Stomach (tissue), 9 donors: ENCODE results near the gene LDLR. TPM values are rescaled to one million over a fixed set of nuclear protein-coding genes. Genes with fewer than 3 reads are reported as not detected.
A peak's percentile ranks its signal among the peaks of the same experiment; 100 is the strongest.
"Not testable (repeated sequence)": the region's sequence is repeated elsewhere in the genome, so short reads cannot be mapped to it uniquely, and the experiment has no call there.

Experiments
- DNase-seq, 2 donors: peaks; one replicate each; pipeline versions ENCODE4 v3.0.0 to v3.0.0-alpha.2; 2013 to 2019
- H3K27ac ChIP-seq, 5 donors: fragments of 200-600 bp in 4 of 5; sonication (generic) in 4 of 5; one replicate each; pipeline ENCODE4 v1.5.1; 2013 to 2019; ENCODE audit warnings: mild to moderate bottlenecking in 1 of 5, moderate library complexity in 1 of 5
- H3K27me3 ChIP-seq, 3 donors: fragments of 200-600 bp; sonication (generic); one replicate each; pipeline ENCODE4 v1.5.1; 2017 to 2019; ENCODE audit warnings: mixed run types in 1 of 3
- H3K36me3 ChIP-seq, 4 donors: fragments of 200-600 bp; sonication (generic); 1 replicate in 3 of 4; 2 replicates in 1 of 4; pipeline ENCODE4 v1.5.1; 2016 to 2019
- H3K4me1 ChIP-seq, 4 donors: fragments of 200-600 bp; sonication (generic); one replicate each; pipeline ENCODE4 v1.5.1; 2016 to 2019
- H3K4me3 ChIP-seq, 4 donors: fragments of 200-600 bp; sonication (generic) in 3 of 4; one replicate each; pipeline ENCODE4 v1.5.1; 2016 to 2019; ENCODE audit warnings: mild to moderate bottlenecking in 1 of 4
- H3K9me3 ChIP-seq, 4 donors: fragments of 200-600 bp; sonication (generic); one replicate each; pipeline ENCODE4 v1.5.1; 2016 to 2019
- CTCF ChIP-seq, 7 experiments: fragments of 450-650 bp in 4 of 7; fragments of 200-600 bp in 3 of 7; sonication (generic) in 3 of 7; IDR thresholded peaks; one replicate each; pipeline ENCODE4 v1.5.1; 2016 to 2019; ENCODE audit warnings: antibody characterized with exemption in 7 of 7, control low read depth in 2 of 7, mild to moderate bottlenecking in 1 of 7
- EP300 ChIP-seq: sonication (generic); formaldehyde crosslinking; IDR thresholded peaks from one replicate; pipeline ENCODE4 v1.6.1; 2017; ENCODE audit warnings: antibody characterized with exemption
- POLR2A ChIP-seq, 4 donors: fragments of 450-650 bp; IDR thresholded peaks; one replicate each; pipeline ENCODE4 v1.6.1; 2016; ENCODE audit warnings: antibody characterized with exemption in 4 of 4, control low read depth in 2 of 4, mild to moderate bottlenecking in 1 of 4, moderate library complexity in 1 of 4
- POLR2AphosphoS5 ChIP-seq, 3 donors: sonication (generic); formaldehyde crosslinking; IDR thresholded peaks; one replicate each; pipeline ENCODE4 v1.6.1; 2016; ENCODE audit warnings: antibody characterized with exemption in 3 of 3
- WGBS, 5 donors: extraction: QIAGEN DNeasy Blood & Tissue Kit in 3 of 5; methylation state at CpG; one replicate each; pipeline versions ENCODE4 v1.1.5 to v1.1.7; 2013 to 2018; 5-methylcytosine and 5-hydroxymethylcytosine counted together
- intact Hi-C: fragments of 100-400 bp; cut with DNase I; formaldehyde crosslinking; loops from one replicate; pipeline ENCODE4 v1.15.1; 2023; ENCODE audit warnings: low total_unique reads
- polyA plus RNA-seq, 3 donors: library from polyadenylated mRNA; stranded (reverse); fragments of 200-250 nt; gene quantifications; one replicate each; pipeline ENCODE4 v1.2.3, GENCODE V29; 2013
- total RNA-seq, 5 donors: library from RNA; depleted of rRNA; stranded (reverse); fragments of >200 nt; gene quantifications; one replicate each; pipeline versions ENCODE4 v1.1.0 to v1.2.3, GENCODE V29; 2014 to 2016
- donor health status: healthy with polysubstance abuse.
- donor health status: Bipolar disorder and iron deficiency.
- donor health status: healthy.

Gene LDLR
- total and polyA plus RNA-seq, 8 donors = 23.2 to 626 (median 87.2) TPM

DNA sequence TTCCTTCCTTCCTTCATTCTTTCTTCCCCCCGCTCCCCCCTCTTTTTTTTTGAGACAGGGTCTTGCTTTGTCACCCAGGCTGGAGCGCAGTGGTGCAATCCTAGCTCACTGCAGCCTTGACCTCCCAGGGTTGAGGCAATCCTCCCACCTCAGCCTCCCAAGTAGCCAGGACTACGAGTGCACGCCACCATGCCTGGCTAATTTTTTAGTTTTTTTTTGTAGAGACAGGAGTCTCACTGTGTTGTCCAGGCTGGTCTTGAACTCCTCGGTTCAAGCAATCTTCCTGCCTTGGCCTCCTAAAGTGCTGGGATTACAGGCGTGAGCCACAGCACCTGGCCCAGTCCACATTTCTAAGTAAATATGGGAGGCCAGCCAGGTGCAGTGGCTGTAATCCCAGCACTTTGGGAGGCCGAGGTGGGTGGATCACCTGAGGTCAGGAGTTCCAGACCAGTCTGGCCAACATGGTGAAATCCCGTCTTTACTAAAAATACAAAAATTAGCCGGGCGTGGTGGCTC is 50.8 kb downstream of the LDLR start:
- WGBS, 5 donors = 56 to 69% (median 62%) methylated on average over 9 to 10 of the region's 10 CpGs
- H3K36me3 ChIP-seq, H3K9me3 ChIP-seq, H3K4me3 ChIP-seq, intact Hi-C loops, H3K27me3 ChIP-seq: not testable (repeated sequence)
- peak overlapping the region; percentile 53 to 94 (median 93) for H3K27ac ChIP-seq
- H3K4me1 ChIP-seq = peaks cover 63 to 78% (median 69%) of the 10 kb centered on the region in 4 donors
- TF ChIP-seq POLR2AphosphoS5 (IDR thresholded peaks at IDR 0.05) = peak in 1 of 3 donors; percentile 26
- DNase-seq = peak in 1 of 2 donors; percentile 72

- Histone ChIP-seq H3K27ac (peak overlapping the region in 4 of 5 donors; percentile 93 to 96 (median 94)), H3K36me3 (no peaks in the 10 kb centered on the region), H3K4me3 (no peak overlapping the region), H3K9me3 (no peaks in the 10 kb centered on the region), H3K27me3 (no peaks in the 10 kb centered on the region), H3K4me1 (peaks cover 63 to 78% (median 69%) of the 10 kb centered on the region in 4 donors)
- TF ChIP-seq POLR2A (IDR thresholded peaks at IDR 0.05) (no peak), EP300 (no peak), CTCF (IDR thresholded peaks at IDR 0.05) (no peak), POLR2AphosphoS5 (IDR thresholded peaks at IDR 0.05) (no peak)
- intact Hi-C loops = no loop called here
- 89 to 96% (median 91%) methylated on average over 9 of the region's 9 CpGs for whole genome bisulfite sequencing, 5 donors
- DNase-seq = no peak
Observed at GRCh38 chr19:11140896-11141295, 51.6 kb downstream of the LDLR start.

GRCh38 chr19:11141937-11142527 is 52.8 kb downstream of the LDLR start:
- intact Hi-C loops = no loop called here

DNA sequence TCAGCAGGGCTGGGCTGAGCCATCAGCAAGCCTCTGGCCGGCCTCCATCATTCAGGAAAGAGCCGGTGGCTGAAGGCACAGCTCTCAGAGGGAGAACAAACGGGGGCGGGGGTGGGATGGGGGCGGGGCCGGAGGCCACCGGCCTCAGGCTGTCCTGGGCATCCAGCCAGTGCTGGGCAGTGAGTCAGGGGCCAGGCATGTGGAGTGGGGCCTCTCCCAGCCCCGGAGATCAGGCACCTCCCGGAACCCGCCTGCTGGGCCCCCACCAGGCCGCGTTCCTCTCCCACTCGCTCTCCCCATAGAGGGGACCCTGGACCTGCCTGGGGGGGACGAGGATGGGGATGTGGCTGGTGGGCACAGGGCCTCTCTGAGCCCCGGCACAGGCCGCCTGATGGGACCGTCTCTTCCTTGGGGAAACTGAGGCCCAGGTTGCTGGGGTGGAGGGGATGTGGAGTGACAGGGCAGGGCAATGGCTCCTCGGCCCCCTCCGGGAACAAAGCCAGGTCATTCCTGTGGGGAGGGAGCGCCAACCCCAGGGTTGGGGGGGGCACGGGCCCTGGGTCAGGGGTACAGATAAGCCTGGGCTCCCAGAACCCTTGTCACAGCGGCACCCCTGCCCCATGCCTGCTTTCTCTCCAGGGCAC is 53.4 kb downstream of the LDLR start:
- Histone ChIP-seq H3K9me3 (no peaks in the 10 kb centered on the region), H3K4me1 (peaks cover 57 to 66% (median 62%) of the 10 kb centered on the region in 4 donors), H3K4me3 (peak overlapping the region in 2 of 4 donors; percentile 20 to 23), H3K36me3 (no peaks in the 10 kb centered on the region), H3K27me3 (no peaks in the 10 kb centered on the region), H3K27ac (peak overlapping the region; percentile 86 to 96 (median 93))
- intact Hi-C loops = no loop called here
- DNase-seq = peak; percentile 95 to 96
- TF ChIP-seq POLR2AphosphoS5 (IDR thresholded peaks at IDR 0.05) (peak; percentile 55 to 68 (median 56)), POLR2A (IDR thresholded peaks at IDR 0.05) (no peak)
- 0 to 11% (median 8%) methylated on average over 2 to 22 of the region's 22 CpGs for WGBS, 5 donors

More at GRCh38 chr19:11141937-11142527, 52.8 kb downstream of the LDLR start:
- Histone ChIP-seq H3K27me3 (no peaks in the 10 kb centered on the region), H3K27ac (peak overlapping the region; percentile 73 to 96 (median 93)), H3K4me3 (no peak overlapping the region), H3K4me1 (peaks cover 63 to 72% (median 68%) of the 10 kb centered on the region in 4 donors), H3K36me3 (no peaks in the 10 kb centered on the region), H3K9me3 (no peaks in the 10 kb centered on the region)
- WGBS, 5 donors = 62 to 72% (median 66%) methylated on average over 4 to 9 of the region's 9 CpGs
- no peak for TF ChIP-seq CTCF (IDR thresholded peaks at IDR 0.05)
- no peak for TF ChIP-seq EP300
- no peak for TF ChIP-seq POLR2AphosphoS5 (IDR thresholded peaks at IDR 0.05)
- TF ChIP-seq POLR2A (IDR thresholded peaks at IDR 0.05) = no peak
- peak in 1 of 2 donors; percentile 56 for DNase-seq

GRCh38 chr19:11145536-11145924 is 56.3 kb downstream of the LDLR start:
- no peaks in the 10 kb centered on the region for H3K27me3 ChIP-seq
- H3K4me1 ChIP-seq = peaks cover 28 to 43% (median 35%) of the 10 kb centered on the region in 4 donors
- no peaks in the 10 kb centered on the region for H3K36me3 ChIP-seq
- peak overlapping the region in 1 of 5 donors; percentile 93 for H3K27ac ChIP-seq
- TF ChIP-seq EP300 = no peak
- TF ChIP-seq CTCF (IDR thresholded peaks at IDR 0.05) = no peak
- TF ChIP-seq POLR2AphosphoS5 (IDR thresholded peaks at IDR 0.05) = no peak
- TF ChIP-seq POLR2A (IDR thresholded peaks at IDR 0.05) = no peak
- WGBS, 5 donors = 95 to 100% (median 98%) methylated on average over 3 of the region's 3 CpGs
- H3K9me3 ChIP-seq = no peaks in the 10 kb centered on the region
- no peak overlapping the region for H3K4me3 ChIP-seq
- no peak for DNase-seq
- intact Hi-C loops = no loop called here
